Right lobe of liver (tissue), 4 donors: ENCODE data around the gene PCDHB11.
"Not testable (repeated sequence)": the region's sequence is repeated elsewhere in the genome, so short reads cannot be mapped to it uniquely, and the experiment has no call there.

Experiments used
- CTCF ChIP-seq, 4 donors: fragments of 200-600 bp in 3 of 4; fragments of 450-650 bp in 1 of 4; IDR thresholded peaks; one replicate each; pipeline versions ENCODE4 v1.5.1 to v1.8.0; 2016 to 2022; ENCODE audit warnings: antibody characterized with exemption in 4 of 4, mild to moderate bottlenecking in 2 of 4
- POLR2A ChIP-seq: fragments of 450-650 bp; IDR thresholded peaks from one replicate; pipeline ENCODE4 v1.6.1; 2017; ENCODE audit warnings: antibody characterized with exemption, mild to moderate bottlenecking
- donor health status: DM: no; HTN: no; CAD: no.
- donor health status: DM: no; HTN: no; CAD: no.
- donor health status: DM: no; HTN: yes; CAD: no.

GRCh38 chr5:141151632-141152031 is 47.8 kb upstream of the PCDHB11 start:
- TF ChIP-seq CTCF (IDR thresholded peaks at IDR 0.05); POLR2A: not testable (repeated sequence)
